SK-N-MC (cell line): Measurements from ENCODE around the gene RECQL5.

ENCODE experiments used
- EZH2 ChIP-seq: fragments of 200-600 bp; sonication (generic); IDR thresholded peaks from one replicate; pipeline ENCODE4 v1.6.1; 2017; ENCODE audit warnings: antibody characterized with exemption
- FOXP2 ChIP-seq: optimal IDR thresholded peaks from 2 replicates; pipeline ENCODE3; 2011; ENCODE audit warnings: mild to moderate bottlenecking, moderate library complexity; ENCODE audit not compliant: insufficient read depth; ENCODE audit errors: extremely low read length, control extremely low read depth
- POLR2AphosphoS5 ChIP-seq: IDR thresholded peaks from 2 replicates; pipeline ENCODE4 v1.6.1; 2012; ENCODE audit warnings: mild to moderate bottlenecking, low read depth, low read length, borderline replicate concordance

- TF ChIP-seq POLR2AphosphoS5 (no peak), FOXP2 (no peak), EZH2 (no peak)
Observed at GRCh38 chr17:75704963-75705875, 38.3 kb upstream of the RECQL5 start.
